SH-SY5Y (cell line): Measurements from ENCODE around the gene C9orf40.

ENCODE experiments used
- GATA2 ChIP-seq: IDR thresholded peaks from 2 replicates; pipeline ENCODE4 v1.6.1; 2011; ENCODE audit warnings: mild to moderate bottlenecking, low read depth, low read length
- GATA3 ChIP-seq: IDR thresholded peaks from 2 replicates; pipeline ENCODE4 v1.6.1; 2011; ENCODE audit warnings: low read depth, mild to moderate bottlenecking, low read length, moderate library complexity

- TF ChIP-seq GATA2 (no peak), GATA3 (no peak)
These were observed 5.9 kb upstream of the C9orf40 start for GRCh38 chr9:74958587-74958986.
